Activated effector memory CD4-positive, alpha-beta T cell treated with Interleukin-2 at 50 U/mL for 16 hours (primary cell): ENCODE measurements around the gene BRAT1.

Experiments used
- DNase-seq: peaks from one replicate; pipeline ENCODE4 v3.0.0-alpha.2; 2020

Gene BRAT1

GRCh38 chr7:2494191-2495130, 60.9 kb downstream of the BRAT1 start:
- DNase-seq, result no peak

DNA sequence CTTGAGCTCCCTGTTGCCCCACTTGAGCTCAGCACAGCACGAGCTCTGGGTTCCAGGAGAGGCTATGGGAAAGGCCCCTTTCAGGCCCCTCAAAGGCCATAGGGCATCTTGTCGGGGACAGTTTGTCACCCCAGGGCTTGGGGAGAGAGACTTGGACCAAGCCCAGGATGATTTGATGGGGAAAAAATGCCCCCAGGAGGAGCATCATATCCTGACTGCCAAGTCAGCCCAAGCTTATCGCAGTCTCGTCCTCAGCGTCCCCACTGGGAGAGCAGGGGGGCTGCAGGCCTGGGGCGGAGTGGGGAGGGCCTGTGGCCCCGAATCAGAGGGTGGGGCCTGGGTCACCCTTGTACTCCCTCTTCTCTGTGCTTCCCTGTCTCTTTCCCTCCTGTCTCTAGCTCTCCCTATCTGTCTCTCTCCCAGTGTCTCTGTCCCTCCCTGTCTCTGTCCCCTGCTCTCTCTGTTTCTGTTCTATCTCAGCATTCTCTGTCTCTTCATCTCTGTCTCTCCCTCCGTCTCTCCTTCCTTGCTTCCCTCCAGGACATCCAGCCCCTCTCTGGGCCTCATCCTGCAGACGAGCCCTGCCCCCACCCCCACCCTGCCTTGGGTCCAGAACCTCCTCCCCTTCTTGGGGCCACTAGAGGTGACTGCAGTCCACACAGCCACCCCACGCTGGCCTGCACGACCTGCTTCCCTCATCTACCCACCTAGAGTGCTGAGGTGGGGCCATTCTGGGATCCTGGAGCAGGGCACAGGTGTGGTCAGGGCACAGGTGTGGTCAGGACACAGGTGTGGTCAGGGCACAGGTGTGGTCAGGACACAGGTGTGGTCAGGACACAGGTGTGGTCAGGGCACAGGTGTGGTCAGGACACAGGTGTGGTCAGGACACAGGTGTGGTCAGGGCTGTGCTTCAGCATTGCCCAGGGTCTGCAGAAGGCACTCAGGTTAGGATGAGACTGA, 61.8 kb downstream of the BRAT1 start:
- DNase-seq, result no peak

DNA sequence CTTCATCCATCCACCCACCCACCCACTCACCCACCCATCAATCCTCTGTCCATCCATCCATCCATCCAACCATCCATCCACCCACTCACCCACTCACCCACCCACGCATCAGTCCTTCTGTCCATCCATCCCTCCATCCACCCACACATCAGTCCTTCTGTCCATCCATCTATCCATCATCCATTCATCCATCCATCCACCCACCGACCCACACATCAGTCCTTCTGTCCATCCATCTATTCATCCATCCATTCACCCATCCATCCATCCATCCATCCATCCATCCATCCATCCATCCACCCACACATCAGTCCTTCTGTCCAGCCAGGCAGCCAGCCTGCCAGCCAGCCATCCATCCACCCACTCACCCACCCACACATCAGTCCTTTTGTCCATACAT, 63.3 kb downstream of the BRAT1 start:
- DNase-seq, result no peak

DNA sequence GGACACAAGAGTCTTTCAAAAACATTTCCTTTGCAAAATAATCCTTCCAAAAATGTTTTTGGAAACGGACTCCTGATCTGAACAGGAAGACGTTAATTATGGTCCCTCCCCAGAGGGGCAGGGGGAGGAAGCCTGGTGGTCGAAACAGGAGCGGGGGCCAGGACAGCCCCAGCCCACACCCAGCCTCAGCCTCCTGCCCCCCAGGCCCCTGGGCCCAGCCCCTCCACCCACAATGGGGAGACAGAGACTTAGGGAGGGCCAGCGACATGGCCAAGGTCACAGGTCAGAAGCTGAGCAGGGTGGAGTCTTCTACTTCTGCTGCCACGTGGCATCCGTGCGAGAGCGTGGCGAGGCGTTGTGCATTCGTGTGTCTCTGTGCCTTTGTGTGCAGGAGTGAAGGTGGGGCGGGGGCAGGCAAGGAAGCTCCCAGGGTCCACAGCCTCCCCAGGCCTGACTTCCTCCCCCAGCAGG, 65.1 kb downstream of the BRAT1 start:
- no peak for DNase-seq

DNA sequence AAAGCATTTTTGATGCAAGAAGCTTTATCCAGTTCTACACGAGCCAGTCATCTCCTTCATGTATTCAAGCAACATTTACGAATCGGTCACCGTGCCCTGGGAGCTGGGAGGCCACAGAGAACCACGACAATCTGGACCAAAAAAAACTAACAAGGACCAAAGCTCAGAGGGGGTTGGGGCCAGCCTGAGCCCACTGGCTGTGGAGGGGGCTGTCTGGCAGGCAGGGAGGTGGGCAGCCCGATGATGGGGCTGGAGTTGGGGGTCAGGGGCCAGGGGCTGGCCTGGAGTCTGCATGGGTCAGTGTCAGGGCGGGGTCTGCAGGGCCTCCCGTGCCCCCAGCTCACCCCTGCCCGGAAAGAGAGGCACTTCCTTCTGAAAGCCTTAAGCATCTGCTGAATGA, 66.6 kb downstream of the BRAT1 start:
- DNase-seq, result no peak

DNA sequence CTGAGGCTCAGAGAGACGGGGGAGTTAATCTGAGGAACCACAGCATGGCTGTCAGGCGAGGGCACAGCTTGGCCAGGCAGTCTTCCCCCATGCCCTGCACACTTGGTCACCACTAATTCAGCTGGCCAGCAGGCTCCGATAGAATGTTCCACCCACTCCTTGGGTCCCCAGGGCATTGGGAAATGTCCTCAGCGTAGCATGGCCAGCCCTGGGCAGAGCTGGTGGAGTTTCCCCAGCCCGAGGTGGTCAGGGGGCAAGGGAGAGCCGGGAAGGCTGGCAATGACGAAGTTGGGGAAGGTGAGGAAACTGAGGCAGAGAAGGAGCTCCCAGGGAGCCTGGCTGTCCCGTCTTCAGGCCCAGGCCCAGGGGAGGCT, 67.1 kb downstream of the BRAT1 start:
- no peak for DNase-seq
